Stimulated activated CD8-positive, alpha-beta memory T cell treated with anti-CD3 and anti-CD28 coated beads, Interleukin-2, amount 100 ng/mL, for 1 hour (primary cell): ENCODE data around the gene APOH.

ENCODE experiments used
- DNase-seq, 2 donors: peaks; one replicate each; pipeline ENCODE4 v3.0.0-alpha.2; 2020; ENCODE audit warnings: low read depth in 2 of 2

Gene APOH

GRCh38 chr17:66191593-66192377 is 37.4 kb downstream of the APOH start, which contains the start of gene CEP112:
Gene CEP112 (minus strand): TSS chr17:66192133.
- DNase-seq, result peak; percentile 75 to 88

- DNase-seq, result no peak
Measured at GRCh38 chr17:66190738-66191592, 38.2 kb downstream of the APOH start.

DNA sequence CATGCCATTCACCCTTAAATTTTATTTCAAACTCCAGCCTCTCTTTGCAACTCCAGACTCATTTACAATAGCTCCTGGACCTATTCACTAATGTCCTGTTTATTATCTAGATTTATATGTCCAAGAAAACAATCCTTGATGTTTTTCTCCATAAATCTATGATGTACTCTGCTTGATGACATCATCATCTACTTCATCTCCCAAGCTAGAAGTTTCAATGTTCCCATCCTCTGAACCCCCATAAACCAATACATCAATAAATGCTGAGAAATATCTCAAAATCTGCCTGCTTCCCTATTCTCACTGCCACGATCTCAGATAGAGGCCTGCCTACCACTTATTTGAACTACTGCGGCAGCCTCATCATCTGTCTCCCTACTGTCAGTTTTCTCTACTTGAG is 41.5 kb downstream of the APOH start:
- DNase-seq, result no peak

- DNase-seq, result no peak
Measured at GRCh38 chr17:66185862-66186261, 43.4 kb downstream of the APOH start.

- no peak for DNase-seq
Measured at GRCh38 chr17:66184392-66184791, 44.8 kb downstream of the APOH start.

DNA sequence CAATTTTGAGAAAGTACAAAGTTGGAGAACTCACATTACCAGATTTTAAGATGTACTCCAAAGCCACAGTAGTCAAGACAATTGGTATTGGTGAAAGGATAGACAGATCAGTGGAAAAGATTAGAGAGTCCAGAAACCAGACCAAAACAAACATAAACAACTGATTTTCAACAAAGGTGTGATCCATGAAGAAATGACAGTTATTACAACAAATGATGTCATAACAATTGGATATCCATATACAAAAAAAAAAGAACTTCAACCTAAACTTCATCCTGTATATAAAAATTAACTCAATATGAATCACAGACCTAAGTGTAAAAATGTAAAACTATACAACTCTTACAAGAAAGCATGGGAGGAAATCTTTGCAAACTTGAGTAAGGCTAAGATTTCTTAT is 45.7 kb downstream of the APOH start:
- no peak for DNase-seq

- DNase-seq, result no peak
Measured at GRCh38 chr17:66178642-66179041, 50.6 kb downstream of the APOH start.

- DNase-seq, result no peak
Measured at GRCh38 chr17:66177048-66177447, 52.2 kb downstream of the APOH start.

DNA sequence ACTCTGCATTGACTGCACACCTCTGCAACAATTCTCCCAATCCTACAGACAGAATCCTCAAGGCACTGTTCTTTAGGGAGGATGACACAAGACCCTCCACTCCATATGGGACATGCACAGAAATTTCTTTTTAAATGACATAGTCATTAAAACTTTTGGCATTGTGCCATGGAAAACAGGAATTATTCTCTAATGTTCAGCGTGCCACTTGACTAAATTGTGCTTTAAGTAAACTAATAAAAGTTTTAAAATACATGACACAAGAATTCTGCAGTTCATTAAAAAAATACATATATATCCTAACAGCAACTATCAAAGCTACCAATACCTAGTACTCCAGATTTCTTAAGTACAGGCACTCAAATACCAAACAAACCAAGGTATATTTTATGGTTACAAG is 53.3 kb downstream of the APOH start:
- DNase-seq, result no peak

DNA sequence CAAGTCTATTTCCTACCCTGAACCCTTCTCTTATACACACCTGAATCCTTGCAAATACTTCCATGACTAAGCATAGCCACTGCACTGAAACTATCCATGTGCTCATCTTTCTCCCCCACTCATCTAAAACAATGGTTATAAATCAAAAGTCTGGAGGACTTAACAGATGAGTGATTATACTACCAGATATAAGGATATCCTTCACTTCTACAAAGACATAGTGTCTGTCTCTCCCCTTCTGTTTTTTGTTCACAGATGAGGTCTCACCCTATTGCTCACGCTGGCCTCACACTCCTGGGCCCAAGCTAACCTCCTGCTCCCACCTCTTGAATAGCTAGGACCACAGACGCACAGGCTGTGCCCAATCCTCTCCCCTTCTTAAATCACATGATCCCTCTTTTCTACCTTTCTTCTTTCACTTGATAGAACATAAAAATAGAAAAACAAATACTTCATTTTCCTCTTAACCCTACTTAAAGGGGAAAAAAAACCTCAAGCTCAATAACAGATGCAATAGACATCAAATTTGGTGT is 56.5 kb downstream of the APOH start:
- no peak for DNase-seq

- DNase-seq, result no peak
Measured at GRCh38 chr17:66172144-66172543, 57.1 kb downstream of the APOH start.

- no peak for DNase-seq
Measured at GRCh38 chr17:66171692-66172091, 57.5 kb downstream of the APOH start.

DNA sequence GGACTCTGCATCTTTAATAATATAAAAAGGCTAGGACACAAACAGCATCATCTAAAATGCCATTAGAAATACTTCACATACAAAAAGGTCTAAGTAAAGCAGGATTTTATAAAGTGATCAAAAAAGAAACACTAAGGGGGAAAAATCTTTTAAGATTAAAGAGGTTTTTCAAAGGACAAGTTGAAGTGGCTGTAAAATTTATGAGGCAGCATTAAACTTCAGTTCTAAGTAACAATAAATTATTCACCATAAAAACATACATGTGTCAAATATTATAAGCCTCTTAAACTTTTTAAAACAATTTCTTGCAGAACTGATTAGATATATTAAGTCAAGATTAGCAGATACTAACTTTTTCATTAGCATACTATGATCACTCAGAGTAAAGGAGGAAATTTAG is 58.0 kb downstream of the APOH start:
- no peak for DNase-seq

GRCh38 chr17:66169839-66170238 is 59.4 kb downstream of the APOH start:
- no peak for DNase-seq

- DNase-seq, result no peak
Measured at GRCh38 chr17:66167189-66167815, 61.9 kb downstream of the APOH start.

- no peak for DNase-seq
Measured at GRCh38 chr17:66165537-66166123, 63.6 kb downstream of the APOH start.
